ENCODE results near the gene MAPKBP1.
A peak's percentile ranks its signal among the peaks of the same experiment; 100 is the strongest.

Gene MAPKBP1

DNA sequence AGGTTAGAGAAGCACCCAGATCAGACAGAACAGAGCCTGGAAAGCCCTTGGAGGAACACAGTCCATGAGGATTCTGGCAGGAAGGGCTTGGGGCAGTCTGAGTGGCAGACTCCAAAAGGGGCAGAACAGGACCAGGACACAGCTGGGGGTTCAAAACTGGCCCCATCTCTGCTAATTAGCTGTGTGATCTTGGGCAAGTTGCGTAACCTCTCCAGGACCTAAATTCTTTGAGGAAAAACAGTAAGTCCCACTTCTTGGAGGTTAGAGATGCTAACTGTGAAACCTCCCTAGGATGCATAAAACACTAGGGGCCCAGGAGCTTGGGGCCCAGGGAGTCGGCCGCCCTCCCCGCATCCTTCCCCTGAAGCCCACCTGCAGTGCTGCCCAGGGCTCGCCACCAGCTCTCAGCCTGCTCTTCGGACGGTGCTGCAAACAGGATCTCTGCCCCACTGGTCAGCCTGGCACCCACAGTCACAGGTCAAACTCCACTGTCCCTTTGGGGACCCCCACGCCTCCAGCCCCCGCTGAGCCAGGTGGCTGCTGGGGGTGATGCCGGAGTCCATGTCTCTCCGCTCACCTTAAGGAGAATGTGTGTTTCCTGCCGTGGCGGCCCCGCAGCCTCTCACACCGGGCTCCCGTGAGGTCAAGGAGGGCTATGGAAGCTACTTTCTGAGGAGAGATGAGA lies 76.3 kb downstream of the MAPKBP1 start:
- DNase-seq: no peak

DNA sequence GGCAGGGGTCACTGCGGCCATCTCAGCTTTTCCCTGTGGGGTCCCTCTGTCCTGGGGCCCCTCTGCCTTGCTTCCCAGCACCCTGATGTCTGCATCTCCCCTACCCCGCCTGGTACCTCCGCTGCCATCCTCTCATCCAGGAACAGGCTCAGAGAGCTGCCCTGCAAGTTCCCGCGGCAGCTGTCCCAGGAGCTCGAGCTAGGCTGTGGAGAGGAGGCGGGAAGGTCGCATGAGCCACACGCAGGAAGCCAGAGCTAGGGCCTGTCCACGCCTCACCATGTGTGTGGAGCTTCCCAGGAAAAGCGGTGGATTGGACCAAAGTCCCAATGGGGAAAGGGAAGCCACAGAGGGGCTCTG lies 76.9 kb downstream of the MAPKBP1 start:
- no peak for DNase-seq

DNA sequence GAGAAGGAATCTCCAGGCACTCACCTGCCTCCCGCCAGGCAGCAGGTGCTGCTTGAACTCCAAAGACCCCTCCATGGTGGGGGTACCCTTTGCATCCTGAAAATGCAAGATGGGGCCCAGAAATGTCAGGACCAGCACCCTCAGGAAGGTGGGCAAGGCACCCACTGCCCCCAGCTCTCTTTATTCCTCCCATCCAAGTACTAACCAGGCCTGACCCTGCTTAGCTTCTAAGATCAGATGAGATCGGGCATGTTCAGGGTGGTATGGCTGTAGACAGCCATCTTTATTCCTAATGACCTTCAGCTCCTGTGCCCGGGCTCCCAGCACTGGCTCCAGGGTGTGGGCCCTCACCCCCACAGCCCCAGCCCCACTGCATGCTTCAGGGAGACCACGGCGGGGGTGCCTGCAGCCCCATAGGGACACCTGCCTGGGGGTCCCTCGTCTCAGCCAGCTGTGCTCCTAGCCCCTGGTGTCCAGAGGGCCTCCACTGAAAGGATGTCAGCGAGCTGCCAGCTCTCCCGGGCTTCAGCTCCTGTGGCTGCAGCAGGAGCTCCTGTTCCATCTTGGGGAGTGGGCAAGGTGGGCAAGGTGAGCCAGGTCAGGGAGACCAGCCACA lies 77.6 kb downstream of the MAPKBP1 start:
- DNase-seq: no peak

DNA sequence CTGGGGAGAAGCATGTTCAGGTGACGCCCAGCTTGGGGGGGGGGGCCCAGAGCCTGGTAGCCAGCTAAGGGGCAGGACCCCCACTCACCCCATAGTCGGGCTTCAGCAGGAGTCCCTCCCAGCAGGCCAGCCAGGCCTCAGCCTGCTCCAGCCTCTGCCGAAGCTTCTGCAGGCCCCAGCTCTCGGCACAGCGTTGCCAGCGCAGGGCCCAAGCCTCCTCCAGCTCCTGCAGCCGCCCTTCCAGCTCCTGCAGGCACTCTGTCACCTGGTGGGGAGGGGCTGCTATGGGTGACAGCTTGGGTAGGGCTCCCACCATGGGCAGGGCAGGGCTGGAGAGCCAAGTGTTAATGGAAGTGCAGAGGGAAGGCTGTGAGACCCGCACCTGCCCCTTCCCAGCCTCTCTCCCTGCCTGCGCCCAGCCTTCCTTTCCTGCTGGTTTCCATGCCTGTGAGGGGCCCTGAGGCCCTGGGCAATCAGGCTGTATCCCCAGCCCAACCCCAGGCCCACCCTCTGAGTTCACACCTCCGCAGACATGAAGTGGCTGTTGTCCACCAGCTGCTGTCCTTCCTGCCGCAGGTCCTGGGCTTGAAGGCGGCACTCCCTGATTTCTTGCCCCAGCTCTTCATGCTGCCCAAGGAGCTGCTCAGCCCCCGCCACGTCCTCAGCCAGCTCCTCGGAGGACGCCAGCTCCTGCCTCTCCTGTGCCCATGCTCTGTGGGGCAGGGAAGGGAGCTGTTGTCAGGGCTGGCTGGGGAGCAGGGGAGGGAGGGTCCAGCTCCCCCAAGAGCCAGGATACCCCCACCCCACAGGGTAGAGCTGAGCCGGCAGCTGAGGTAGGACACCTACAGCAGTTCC lies 78.7 kb downstream of the MAPKBP1 start:
- no peak for DNase-seq

DNA sequence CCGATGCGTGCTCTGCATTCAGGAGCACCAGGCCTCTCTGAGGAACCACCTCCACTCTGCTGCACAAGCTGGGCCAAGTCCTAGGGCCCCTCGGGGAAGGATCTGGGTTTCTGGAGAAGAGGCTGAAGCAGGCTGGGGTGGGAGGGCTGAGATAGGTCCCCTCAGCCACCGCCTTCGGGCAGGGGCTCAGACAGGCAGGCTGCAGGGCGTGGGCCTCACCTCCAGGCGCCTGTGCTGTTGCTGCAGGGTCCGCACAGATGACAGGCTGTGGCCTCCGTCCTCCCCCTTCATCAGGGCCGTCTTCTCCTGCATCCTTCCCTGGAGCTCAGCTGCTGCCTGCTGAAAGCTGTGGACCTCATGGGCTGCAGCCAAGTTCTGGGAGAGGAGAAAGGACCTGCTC lies 79.5 kb downstream of the MAPKBP1 start:
- DNase-seq: no peak

DNA sequence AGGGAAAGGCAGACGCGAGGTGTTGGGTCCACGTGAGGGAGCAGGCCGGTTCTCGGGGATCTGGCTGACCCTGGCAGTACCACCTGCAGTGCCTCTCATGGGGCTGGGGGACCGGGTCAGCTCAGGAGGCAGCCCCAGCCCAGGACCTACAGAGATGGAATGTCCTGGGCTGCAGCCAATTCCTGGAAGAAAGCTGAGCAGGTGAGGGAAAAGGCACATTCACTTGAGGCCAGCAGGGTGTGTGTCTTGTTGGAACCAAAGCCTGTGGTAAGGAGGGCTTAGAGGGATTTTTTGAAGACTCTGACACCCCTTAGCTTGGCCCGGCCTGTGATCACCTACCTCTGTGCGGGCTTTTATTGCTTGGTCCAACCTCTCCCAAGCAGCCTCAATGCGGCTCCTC lies 80.2 kb downstream of the MAPKBP1 start:
- DNase-seq: no peak

DNA sequence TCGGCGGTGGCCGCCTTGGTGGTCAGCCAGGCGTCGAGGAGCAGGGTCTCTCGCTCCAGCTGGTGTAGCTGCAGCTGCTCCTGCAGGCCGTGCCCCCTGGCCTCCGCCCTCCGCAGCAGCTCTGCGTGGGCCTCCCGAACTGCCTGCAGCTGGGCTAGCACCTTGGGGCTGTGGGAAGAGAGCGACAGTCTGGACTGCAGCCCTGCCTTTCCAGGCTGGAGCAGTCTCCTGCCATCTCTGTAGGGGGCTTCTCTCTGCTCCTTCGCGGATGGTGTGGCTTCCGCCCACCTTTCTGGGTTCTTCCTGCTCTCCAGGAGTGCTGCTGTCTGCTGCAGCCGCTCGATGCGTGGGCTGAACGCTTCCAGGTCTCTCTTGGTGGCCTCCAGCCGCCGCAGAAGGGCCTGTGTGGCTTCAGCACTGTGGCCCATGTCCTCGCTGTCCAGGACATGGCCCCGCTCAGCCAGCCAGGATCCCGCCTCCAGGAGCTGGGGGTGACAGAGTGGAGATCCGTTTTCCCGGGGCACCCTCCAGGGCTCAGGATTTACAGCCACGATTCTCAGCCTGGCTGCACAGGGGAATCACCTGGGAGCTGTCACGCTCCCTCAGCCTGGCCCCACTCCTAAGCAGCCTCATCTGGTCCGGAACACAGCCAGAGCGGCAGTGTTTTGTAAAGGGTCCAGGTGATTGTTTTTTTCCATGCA lies 81.1 kb downstream of the MAPKBP1 start:
- DNase-seq: peak; percentile 47

DNA sequence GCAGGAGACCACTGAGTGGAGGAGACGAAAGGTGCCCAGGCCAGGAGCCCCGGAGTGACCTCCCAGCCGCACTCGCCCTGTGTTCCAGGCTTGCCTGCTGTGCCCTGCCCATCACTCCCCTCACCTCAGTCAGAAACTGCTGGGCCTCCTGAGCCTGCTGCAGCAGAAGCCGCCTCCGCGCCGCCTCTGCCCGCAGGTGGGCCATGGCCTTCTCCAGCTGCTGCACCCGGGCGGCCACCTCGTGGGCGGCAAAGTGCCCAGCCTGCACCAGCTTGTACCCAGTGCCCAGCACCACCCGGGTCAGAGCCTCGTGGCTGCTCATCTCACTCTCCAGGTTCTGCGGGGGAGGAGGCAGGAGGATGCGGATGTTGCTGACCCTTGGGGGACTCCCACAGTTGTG lies 82.0 kb downstream of the MAPKBP1 start:
- no peak for DNase-seq

DNA sequence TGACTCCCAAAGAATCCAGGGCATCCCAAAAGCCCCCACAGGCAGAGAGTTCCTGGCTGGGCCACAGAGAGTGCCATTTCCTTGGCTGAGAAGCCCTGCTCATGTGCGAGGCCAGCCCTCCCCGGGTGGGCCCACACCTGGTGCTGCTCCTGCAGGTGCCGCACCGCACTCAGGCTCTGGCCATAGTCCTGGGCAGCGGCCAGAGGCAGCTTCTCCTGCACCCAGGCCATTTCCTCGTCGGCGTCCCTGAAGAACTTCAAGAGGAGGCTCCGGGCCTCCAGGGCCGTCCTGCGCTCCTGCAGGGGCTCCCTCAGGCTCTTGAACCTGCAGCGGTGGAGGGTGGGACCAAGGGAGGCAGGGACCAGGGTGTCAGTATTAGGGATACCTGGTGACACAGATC lies 82.4 kb downstream of the MAPKBP1 start:
- no peak for DNase-seq

DNA sequence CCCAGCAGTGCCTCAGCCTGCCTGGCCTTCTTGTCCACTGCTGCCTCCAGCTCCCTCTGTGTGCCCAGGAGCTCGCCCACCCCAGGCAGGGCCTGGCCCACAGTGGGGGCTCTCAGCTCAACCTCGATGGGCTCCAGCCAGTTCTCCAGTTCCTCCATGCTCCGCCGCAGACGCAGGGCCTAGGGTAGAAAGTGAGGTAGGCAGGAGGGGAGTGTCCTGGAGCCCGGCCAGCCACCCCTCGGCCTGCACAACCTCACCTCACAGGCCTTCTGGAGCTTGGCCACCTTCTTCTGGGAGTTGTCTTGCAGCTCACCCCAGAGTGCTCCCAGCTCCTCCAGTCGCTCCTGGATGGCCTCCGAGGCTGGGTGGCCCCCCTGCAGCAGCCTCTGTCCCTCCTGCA lies 83.0 kb downstream of the MAPKBP1 start:
- no peak for DNase-seq

DNA sequence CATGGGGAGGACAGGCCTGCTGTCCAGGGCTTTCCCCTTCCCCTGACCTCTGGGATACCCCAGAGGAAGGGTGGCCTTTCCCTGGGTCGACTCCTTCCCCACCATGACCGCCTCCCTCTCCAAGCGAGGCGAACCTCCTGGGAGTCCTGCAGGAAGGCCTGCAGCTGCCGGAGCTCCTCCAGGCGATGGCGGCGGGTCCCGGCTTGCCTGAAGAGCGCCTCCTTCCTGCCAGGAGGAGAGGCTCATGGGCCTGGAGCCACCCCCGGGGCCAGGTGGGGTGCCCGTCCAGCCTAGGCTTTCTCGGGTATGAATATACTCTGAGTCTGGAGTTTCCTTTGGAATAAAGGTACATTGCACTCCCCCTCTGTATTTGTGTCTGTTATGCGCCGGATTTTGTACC lies 84.5 kb downstream of the MAPKBP1 start:
- DNase-seq: no peak

DNA sequence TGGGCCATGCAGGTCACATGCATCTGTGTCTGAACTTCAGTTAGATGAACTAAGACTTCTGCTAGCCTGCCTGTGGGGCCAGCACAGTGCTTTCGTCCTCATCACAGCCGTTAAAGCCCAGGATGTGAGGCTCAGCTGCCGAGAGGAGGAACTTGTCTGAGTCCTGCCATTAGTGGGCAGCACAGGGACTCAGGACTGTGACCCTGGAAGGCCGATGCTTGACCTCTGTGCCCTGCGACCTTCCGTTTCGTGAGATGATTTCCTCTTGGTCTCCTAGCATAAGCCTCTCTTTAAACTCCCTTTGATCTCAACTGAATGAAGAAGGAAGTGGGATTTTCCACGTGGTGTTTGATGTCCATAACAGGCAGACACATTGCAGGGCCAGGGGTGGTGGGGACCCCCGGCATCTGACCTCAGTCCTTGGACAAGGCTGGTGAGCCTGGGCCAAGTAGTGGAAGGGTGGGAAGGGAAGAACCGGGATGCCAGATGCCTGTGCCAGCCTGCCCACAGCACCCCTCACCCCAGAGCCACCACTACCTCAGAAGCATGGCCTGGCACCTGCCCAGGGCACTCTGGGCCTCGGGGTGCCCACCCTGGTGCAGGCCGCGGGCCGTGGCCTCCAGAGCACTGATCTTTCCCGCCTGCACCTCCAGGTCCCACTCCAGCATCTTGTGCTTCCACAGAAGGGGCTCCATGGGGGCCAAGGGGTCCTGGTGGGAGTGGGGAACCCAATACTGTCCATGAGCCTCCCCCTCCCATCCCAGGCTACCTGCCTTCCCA lies 86.0 kb downstream of the MAPKBP1 start:
- no peak for DNase-seq

DNA sequence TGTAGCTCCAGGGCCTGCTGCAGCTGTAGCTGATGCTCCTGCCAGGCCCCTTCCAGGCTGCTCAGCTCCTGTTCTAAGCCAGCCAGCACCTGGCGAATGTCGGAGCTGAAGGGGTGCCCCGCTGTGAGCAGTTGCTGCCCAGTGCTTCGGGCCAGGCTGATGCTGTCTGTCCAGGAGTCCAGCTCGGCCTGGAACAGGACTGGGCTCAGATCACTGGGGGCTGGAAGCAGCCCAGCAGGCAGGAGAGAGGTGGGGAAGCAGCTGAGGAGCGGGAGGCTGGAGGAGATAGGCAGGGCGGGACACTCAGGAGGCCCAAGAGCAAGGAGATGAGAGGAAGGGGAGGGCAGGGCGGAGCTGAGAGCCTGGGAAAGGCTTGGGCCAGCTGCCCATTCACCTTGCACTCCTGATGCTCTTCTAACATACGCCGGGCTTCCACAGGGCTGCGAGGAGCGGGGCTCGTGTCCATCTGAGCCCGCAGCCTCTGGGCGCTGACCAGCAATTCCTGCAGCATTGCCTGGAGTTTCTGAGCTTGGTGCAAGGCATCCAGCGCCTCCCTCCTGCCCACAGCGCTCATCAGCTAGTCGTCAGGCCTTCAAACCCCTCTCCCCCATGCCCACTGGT lies 87.6 kb downstream of the MAPKBP1 start:
- no peak for DNase-seq

DNA sequence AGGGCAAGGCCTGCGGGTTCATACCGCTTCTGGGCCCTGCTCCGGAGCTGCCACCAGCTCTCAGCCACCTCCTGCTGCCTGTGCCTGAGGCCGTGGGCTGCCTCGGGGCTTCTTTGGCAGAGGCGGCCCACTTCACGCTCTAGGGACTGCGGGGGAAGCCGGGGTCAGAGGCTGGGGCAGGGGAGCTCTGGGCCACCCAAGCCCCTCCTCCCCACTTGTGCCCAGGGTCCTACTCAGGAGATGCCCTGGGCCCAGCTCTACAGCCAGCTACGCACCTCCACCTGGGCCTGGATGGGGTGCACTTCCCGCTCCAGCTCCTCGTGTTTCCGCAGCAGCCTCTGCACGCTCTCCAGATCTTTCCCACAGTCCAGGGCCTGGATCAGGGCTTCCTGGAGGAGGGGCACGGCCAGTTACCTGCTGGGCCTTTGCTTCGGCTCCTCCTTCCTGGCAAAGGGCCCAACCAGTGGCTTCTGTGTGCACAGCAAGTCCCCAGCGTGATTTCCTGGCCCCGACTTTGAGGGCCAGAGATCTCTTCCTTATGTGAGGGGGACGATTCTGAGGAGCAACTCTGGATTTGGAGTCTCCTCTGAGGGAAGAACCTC lies 88.3 kb downstream of the MAPKBP1 start:
- DNase-seq: no peak

DNA sequence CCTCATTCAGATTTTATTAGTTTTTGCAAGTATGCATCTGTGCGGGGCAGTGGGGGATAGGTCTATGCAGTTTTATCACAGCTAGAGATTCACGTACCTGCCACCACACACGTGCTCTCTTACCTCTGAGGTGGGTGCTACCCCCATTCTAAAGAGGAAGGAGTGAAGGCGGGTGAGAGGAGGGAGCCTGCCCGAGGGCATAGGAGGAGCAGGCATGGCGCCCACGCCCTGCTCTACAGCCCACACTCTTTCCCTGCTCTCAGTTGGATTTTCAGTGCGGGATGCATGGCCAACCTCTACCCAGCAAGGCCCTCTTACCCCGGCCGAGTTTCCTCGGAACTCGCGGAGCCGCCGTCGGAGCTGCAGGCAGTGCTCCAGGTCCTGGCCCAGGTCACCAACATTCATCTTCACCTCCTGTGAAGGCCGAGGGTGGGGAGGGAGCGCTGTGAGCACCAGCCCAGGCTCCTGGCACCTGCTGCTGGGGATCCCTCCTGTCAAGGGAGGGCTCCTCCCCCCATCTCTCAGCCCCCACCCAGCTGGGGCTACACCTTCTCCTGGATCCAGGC lies 91.3 kb downstream of the MAPKBP1 start:
- no peak for DNase-seq

DNA sequence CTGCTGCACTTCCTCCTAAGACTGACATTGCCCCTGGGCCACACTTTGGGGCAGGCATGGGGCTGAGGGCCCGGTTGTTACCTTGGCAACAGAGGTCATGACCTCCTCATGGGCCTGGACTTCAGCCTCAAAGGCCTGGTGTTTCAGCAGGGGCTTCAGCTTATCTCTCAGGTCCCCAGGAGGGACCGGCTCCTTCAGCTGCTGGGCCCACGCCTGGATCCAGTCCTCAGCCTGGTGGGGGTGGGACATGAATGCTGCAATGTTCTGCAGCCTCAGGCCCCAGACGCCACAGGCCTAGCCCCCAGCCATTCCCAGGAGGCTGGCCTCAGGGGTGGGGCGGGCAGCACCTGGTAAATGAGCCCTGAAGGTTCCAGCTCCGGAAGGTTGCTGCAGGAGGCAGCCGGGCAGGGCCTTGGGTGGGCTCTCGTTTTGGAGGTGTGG lies 92.0 kb downstream of the MAPKBP1 start:
- DNase-seq: no peak

DNA sequence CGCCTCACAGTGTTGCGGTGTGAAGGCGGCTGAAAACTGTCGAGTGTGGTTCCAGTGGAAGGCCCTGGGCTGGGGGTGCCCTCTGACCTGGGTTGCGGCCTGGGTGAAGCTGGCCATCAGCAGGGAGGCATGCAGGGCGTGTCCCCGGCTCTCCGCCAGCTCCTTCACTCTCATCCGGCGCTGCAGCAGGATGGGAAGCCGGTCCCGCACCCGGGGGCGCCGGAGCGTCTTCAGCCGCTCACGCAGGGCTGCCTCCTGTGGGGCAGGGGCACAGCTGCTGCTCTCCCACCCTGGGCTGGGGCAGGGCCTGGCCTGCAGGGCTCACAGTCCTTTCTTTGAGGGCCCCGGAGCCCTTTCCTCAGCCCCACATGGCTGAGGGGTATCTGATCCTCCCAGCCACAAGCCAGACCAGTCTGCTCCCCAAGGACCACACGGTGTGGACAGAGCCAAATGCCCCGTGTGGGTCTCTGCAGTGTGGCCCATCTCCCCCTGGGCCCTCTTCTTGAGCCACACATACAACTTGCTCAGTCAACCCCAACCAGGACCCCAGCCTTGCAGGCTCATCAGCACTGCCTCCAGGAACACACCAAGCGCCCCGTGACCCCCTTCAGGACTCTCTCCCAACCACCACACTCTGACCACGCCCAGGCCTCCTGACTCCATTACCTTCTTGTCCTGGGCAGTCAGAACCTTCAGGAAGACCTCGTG lies 92.7 kb downstream of the MAPKBP1 start:
- DNase-seq: no peak

DNA sequence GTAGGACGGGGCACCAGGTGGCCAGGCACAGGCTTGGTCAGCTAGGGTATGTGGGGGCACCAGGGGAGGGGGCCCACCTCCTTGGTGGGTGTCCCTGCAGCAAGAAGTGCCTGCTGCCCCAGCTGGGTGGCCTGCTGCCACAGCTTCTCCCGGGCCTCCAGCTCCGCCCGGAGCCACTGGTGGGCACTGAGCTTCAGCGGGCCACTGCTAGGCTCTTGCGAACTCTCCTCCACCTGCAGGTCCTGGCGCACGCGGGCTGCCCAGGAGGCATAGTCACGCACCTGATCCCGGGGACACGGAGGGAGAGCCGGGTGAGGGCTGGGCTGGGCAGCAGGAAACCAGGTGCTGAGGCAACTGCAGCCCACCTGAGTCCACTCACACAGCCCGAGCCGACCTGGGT lies 94.0 kb downstream of the MAPKBP1 start:
- DNase-seq: no peak

DNA sequence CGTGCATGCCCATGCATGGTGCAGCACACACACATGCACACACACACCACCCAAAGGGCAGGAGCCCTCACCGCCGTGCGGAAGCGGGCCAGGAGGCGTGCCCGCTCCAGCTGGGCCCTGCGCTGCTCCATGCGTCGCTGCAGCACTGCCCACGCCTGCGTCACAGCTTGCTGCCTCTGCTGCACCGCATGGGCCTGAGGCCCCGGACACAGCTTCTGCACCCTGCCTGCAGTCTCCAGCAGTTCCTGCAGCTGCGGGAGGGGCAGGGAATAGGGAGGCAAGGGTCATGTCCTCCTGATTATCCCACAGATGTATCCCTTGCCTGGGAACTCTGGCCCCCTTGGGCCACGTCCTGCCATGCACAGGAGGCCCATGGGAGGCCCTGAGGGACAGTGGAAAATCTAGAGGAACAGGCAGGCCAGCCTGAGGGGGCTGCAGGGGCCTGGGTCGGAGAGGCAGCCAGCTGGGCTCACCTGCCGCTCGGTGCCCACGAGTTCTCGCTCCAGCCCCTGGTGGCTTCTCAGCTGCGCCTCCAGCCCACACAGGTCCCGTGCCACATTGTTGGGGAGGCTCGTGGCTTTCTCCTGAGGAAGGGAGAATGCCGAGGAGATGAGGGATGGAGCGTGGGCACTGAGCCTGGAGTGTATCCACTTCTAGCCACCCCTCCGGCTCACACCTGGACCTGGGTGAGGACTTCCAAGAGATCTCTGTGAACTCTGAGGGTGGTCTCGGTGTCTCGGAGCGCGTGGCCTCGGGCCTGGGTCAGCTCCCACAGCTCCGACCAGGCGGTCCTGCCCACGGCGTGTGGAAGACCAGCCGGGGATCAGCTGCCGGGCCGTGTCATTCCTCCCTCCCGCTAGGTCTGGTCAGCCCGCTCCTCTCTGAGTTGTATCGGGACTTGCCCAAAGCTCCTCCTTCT lies 95.7 kb downstream of the MAPKBP1 start:
- no peak for DNase-seq

DNA sequence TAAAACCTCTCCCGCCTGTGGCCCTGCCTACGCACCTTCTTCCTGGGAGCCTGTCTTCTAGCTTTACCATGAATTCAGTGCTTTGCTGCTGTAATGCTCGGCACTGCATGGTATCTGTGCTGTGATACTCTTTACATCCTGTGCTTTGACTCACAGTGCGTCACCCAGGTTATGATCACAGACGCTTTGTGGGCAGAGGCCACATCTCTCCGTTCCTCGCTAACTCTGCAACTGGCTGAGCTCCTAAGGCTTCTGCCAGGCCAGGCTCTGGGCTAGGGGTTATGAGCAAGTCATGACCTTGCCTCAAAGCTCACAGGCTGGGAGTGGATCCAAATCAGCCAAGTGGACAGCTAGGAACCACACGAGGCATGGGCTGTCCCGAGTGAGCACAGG lies 96.4 kb downstream of the MAPKBP1 start:
- DNase-seq: no peak
